AG04449 (cell line): ENCODE results near the gene NRG3.

ENCODE experiments used
- CTCF ChIA-PET: fragments of 350-600 bp; formaldehyde crosslinking; extraction: SDS; loops from one replicate; lab custom pipeline; 2021; ENCODE audit warnings: antibody characterized with exemption; lab: Yijun Ruan, JAX
- POLR2A ChIA-PET: fragments of 400-600, 350-600 bp; formaldehyde crosslinking; extraction: SDS; loops from one replicate; lab custom pipeline; 2020; ENCODE audit warnings: antibody characterized with exemption, inconsistent platforms; lab: Yijun Ruan, JAX
- DNase-seq: peaks from one replicate; pipeline ENCODE4 v3.0.0-alpha.2; 2010; ENCODE audit warnings: low read depth, low spot score
- H3K4me3 ChIP-seq: 2 replicates; pipeline ENCODE4 v1.5.1; 2011; ENCODE audit warnings: low read depth, mild to moderate bottlenecking, control low read depth, low read length
- CTCF ChIP-seq: IDR thresholded peaks from one replicate; pipeline ENCODE4 v1.5.1; 2011; ENCODE audit warnings: mild to moderate bottlenecking, moderate library complexity, low read length, control low read depth, inconsistent platforms; ENCODE audit not compliant: insufficient read depth; ENCODE audit errors: missing control alignments

The NRG3 gene

GRCh38 chr10:82505009-82505408, 630.0 kb downstream of the NRG3 start:
- H3K4me3 ChIP-seq, result no peak overlapping the region
- POLR2A ChIA-PET, result no interaction called here
- CTCF ChIA-PET, result no interaction called here
- no peak for TF ChIP-seq CTCF
- no peak for DNase-seq

GRCh38 chr10:82506680-82507376, 631.8 kb downstream of the NRG3 start:
- ChIA-PET POLR2A (no interaction called here), CTCF (no interaction called here)
- H3K4me3 ChIP-seq, result no peak overlapping the region
- no peak for TF ChIP-seq CTCF
- no peak for DNase-seq

GRCh38 chr10:82515256-82515655, 640.3 kb downstream of the NRG3 start:
- TF ChIP-seq CTCF, result no peak
- CTCF ChIA-PET, result no interaction called here
- H3K4me3 ChIP-seq, result no peak overlapping the region
- POLR2A ChIA-PET, result no interaction called here
- no peak for DNase-seq

- no peak for TF ChIP-seq CTCF
- no peak overlapping the region for H3K4me3 ChIP-seq
- DNase-seq, result no peak
- CTCF ChIA-PET, result no interaction called here
- POLR2A ChIA-PET, result no interaction called here
Observed at GRCh38 chr10:82529062-82529461, 654.1 kb downstream of the NRG3 start.

GRCh38 chr10:82535457-82535856, 660.5 kb downstream of the NRG3 start:
- ChIA-PET CTCF (no interaction called here), POLR2A (no interaction called here)
- TF ChIP-seq CTCF, result no peak
- DNase-seq, result no peak
- no peak overlapping the region for H3K4me3 ChIP-seq

- no peak overlapping the region for H3K4me3 ChIP-seq
- POLR2A ChIA-PET, result no interaction called here
- no peak for TF ChIP-seq CTCF
- no peak for DNase-seq
- CTCF ChIA-PET, result no interaction called here
Observed at GRCh38 chr10:82536668-82537067, 661.7 kb downstream of the NRG3 start.
